ENCODE measurements around the gene MFAP2. TPM values are rescaled to one million over a fixed set of nuclear protein-coding genes. Genes with fewer than 3 reads are reported as not detected.
"Not testable (repeated sequence)": the region's sequence is repeated elsewhere in the genome, so short reads cannot be mapped to it uniquely, and the experiment has no call there.

The MFAP2 gene
- total RNA-seq, 4 donors from 2014 or later: 22.3 to 70.3 (median 44.6) TPM

DNA sequence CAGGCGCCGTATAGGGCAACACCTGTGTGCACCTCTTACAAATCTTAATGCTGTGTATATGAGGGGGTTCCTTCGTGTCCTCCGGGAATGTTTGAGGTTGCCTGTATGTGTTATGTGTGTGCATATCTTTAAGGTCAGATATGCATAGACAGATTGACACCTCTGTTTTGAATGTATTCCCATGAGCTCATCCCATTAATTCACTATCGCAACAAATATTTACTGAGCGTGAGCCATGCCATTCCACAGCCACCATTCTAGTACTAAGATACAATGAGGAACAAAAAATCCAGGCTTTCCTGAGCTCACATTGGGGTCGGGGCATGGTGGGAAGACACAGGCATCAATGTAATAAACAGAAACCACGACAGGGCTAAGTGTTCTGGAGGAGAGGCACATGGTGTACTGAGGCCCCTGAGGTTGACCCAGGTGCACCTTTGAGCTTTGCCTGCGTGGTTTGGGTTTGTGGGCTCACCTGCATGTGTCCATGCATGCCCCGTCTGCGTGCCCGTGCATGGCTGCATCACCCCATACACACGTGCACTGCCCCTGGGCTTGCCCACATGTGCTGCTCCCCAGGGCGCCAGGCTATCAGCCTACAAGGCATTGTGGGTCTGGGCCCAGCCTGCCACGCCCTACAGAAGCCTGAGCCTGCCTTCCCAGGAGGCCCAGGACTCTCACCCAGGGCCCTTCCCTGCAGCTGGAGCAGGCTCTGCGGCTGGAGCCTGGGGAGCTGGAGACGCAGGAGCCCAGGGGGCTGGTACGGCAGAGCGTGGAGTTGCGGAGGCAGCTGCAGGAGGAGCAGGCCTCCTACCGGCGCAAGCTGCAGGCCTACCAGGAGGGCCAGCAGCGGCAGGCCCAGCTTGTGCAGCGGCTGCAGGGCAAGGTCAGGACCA, 51.0 kb downstream of the MFAP2 start:
- intact Hi-C loops (cut with DNase I; ENCODE audit: low total_unique reads); DNase-seq; H3K4me3 ChIP-seq; H3K9me3 ChIP-seq; H3K36me3 ChIP-seq; H3K27me3 ChIP-seq; H3K4me1 ChIP-seq; H3K27ac ChIP-seq: not testable (repeated sequence)

DNA sequence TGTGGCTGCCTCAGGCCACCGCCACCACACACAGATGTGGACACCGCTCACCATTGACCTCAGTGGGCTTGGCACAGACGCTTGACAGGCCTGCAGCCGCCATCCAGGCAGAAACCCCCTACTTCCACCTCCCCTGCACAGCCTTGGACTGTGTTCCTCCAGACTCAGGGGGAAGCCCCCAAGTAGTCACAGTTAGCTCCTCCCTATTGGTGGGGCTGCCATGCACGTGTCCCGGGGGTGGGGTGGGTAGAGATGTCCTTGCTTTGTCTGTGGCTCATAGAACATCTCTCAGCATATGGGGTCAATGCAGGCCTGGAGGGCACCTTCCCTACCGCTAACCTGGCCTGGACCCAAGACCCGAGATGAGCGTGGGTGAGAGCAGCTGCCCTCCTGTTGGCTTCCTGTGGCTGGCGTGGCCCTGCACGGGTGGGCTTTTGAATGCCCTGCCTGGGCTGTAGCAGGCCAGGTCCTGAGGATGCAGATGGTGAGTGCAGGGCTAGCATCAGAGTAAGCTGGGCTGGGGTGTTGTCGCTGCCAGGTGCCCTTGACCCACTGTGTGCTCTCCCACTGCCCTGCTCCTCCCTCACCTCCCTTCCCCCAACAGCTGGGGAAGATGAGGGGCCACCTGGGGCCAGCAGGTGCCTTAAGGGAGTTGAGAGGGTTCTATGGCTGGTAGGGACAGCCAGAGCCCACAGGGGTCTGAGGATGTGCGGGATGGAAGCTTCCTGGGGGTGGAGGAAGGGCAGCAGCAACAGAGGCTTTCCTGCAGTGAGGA, 52.5 kb downstream of the MFAP2 start:
- no peaks in the 10 kb centered on the region for H3K4me1 ChIP-seq
- TF ChIP-seq, protein P1, sequence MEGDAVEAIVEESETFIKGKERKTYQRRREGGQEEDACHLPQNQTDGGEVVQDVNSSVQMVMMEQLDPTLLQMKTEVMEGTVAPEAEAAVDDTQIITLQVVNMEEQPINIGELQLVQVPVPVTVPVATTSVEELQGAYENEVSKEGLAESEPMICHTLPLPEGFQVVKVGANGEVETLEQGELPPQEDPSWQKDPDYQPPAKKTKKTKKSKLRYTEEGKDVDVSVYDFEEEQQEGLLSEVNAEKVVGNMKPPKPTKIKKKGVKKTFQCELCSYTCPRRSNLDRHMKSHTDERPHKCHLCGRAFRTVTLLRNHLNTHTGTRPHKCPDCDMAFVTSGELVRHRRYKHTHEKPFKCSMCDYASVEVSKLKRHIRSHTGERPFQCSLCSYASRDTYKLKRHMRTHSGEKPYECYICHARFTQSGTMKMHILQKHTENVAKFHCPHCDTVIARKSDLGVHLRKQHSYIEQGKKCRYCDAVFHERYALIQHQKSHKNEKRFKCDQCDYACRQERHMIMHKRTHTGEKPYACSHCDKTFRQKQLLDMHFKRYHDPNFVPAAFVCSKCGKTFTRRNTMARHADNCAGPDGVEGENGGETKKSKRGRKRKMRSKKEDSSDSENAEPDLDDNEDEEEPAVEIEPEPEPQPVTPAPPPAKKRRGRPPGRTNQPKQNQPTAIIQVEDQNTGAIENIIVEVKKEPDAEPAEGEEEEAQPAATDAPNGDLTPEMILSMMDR (IDR thresholded peaks at IDR 0.05): no peak
- TF ChIP-seq POLR2A (IDR thresholded peaks at IDR 0.05): no peak
- intact Hi-C loops (cut with DNase I; ENCODE audit: low total_unique reads): no loop called here
- no peak for DNase-seq
- no peaks in the 10 kb centered on the region for H3K9me3 ChIP-seq
- H3K4me3 ChIP-seq: no peak overlapping the region
- H3K27ac ChIP-seq: no peak overlapping the region
- H3K36me3 ChIP-seq: no peaks in the 10 kb centered on the region
- no peaks in the 10 kb centered on the region for H3K27me3 ChIP-seq

DNA sequence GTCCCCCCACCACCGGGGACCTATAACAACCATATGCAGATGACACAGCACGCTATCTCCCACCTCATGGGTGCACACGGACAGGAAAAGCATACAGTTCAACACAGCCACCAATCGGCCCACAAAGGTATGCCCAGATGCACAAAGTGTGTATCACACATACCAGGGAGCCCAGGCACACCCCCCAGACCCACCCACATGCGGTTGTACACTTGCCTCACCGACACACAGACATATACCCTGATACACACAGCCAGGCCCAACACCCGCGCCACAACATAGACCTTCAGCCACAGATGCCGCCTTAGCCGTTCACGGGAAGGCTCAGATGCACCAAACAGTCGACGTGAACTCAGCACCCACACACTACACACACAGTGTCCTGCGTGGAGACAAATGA, 53.2 kb downstream of the MFAP2 start:
- Histone ChIP-seq H3K4me3 (no peak overlapping the region), H3K27me3 (no peaks in the 10 kb centered on the region), H3K4me1 (no peaks in the 10 kb centered on the region), H3K36me3 (no peaks in the 10 kb centered on the region), H3K27ac (no peak overlapping the region), H3K9me3 (no peaks in the 10 kb centered on the region)
- no peak for TF ChIP-seq POLR2A (IDR thresholded peaks at IDR 0.05)
- TF ChIP-seq, protein P1 (IDR thresholded peaks at IDR 0.05): no peak
- intact Hi-C loops (cut with DNase I; ENCODE audit: low total_unique reads): no loop called here
- no peak for DNase-seq

DNA sequence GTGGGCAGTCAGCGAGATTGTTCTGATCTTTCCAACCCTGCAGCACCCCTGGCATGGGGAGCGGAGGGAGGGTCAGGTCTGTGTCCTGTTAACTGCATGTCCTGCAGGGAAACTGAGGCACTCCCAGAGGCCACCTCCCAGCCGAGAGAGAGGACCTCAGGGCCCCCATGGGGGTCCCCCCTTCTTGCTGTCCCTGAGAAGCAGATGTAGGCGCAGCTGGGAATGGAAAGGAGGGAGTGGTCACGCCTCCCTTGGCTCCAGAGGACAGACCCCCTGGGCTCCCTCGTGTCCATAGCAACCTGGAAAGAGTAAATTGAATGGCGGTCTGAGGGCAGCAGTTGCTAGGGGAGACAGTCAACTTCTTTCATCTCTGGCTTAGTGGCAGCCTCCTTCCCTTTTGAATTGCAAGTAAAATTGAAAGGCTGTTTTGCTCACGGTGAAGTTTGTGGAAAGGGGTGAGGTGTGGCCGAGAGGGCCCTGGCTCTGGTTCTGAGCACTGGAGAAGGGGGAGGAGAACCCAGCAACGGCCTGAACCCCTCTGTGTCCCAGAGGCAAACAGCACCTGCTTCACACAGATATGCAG, 53.8 kb downstream of the MFAP2 start:
- intact Hi-C loops (cut with DNase I; ENCODE audit: low total_unique reads): no loop called here

More for the DNA sequence above, 53.8 kb downstream of the MFAP2 start:
- no peak for DNase-seq
- no peaks in the 10 kb centered on the region for H3K9me3 ChIP-seq
- H3K4me1 ChIP-seq: peaks cover 0 to under 1% of the 10 kb centered on the region in 2 donors
- TF ChIP-seq, protein P1 (IDR thresholded peaks at IDR 0.05): no peak
- no peak for TF ChIP-seq POLR2A (IDR thresholded peaks at IDR 0.05)
- no peaks in the 10 kb centered on the region for H3K27me3 ChIP-seq
- H3K27ac ChIP-seq: no peak overlapping the region
- no peak overlapping the region for H3K4me3 ChIP-seq
- H3K36me3 ChIP-seq: no peaks in the 10 kb centered on the region
